Caki2 (cell line): ENCODE results near the gene KBTBD12. TPM values are rescaled to one million over a fixed set of nuclear protein-coding genes. Genes with fewer than 3 reads are reported as not detected.
"Not testable (repeated sequence)": the region's sequence is repeated elsewhere in the genome, so short reads cannot be mapped to it uniquely, and the experiment has no call there.

ENCODE experiments used
- DNase-seq: peaks from one replicate; pipeline ENCODE4 v3.0.0-alpha.2; 2015; ENCODE audit warnings: low read depth
- in situ Hi-C: cut with HindIII; loops from 2 replicates; pipeline ENCODE4 v1.10.0; 2016; ENCODE audit warnings: low sequenced_read_pairs, low pct_unique_long_range_greater_than_20kb, mixed read lengths
- total RNA-seq: library from RNA; depleted of rRNA; stranded (reverse); fragments of >200 nt; shearing (Covaris generic); gene quantifications from 2 replicates; pipeline ENCODE4 v1.2.3, GENCODE V29; 2014; ENCODE audit warnings: low replicate concordance

Gene KBTBD12
- total RNA-seq, 1 experiment from 2014 or later: not detected

GRCh38 chr3:127899200-127899599 lies 15.8 kb upstream of the KBTBD12 start:
- in situ Hi-C loops: no loop called here
- DNase-seq: no peak

GRCh38 chr3:127899766-127900165 lies 15.3 kb upstream of the KBTBD12 start:
- in situ Hi-C loops: no loop called here
- no peak for DNase-seq

- DNase-seq: no peak
- in situ Hi-C loops: no loop called here
Measured at GRCh38 chr3:127900536-127900935, 14.5 kb upstream of the KBTBD12 start.

GRCh38 chr3:127902486-127902885 lies 12.5 kb upstream of the KBTBD12 start:
- no peak for DNase-seq

GRCh38 chr3:127903611-127904375 lies 11.2 kb upstream of the KBTBD12 start:
- in situ Hi-C loops: no loop called here
- DNase-seq: no peak

More at GRCh38 chr3:127902486-127902885, 12.5 kb upstream of the KBTBD12 start:
- in situ Hi-C loops: no loop called here

- in situ Hi-C loops: no loop called here
- no peak for DNase-seq
Measured at GRCh38 chr3:127905556-127905955, 9.5 kb upstream of the KBTBD12 start.

- DNase-seq, in situ Hi-C loops: not testable (repeated sequence)
Measured at GRCh38 chr3:127906653-127907052, 8.4 kb upstream of the KBTBD12 start.

GRCh38 chr3:127908202-127908601 lies 6.8 kb upstream of the KBTBD12 start:
- in situ Hi-C loops: no loop called here
- no peak for DNase-seq

GRCh38 chr3:127908951-127909350 lies 6.1 kb upstream of the KBTBD12 start:
- no peak for DNase-seq
- in situ Hi-C loops: no loop called here

- DNase-seq: no peak
- in situ Hi-C loops: no loop called here
Measured at GRCh38 chr3:127909646-127910045, 5.4 kb upstream of the KBTBD12 start.

GRCh38 chr3:127911421-127911931 lies 3.6 kb upstream of the KBTBD12 start:
- DNase-seq: no peak
- in situ Hi-C loops: no loop called here

- in situ Hi-C loops, DNase-seq: not testable (repeated sequence)
Measured at GRCh38 chr3:127913841-127914240, 1.2 kb upstream of the KBTBD12 start.

- DNase-seq: no peak
- in situ Hi-C loops: no loop called here
Measured at GRCh38 chr3:127914584-127914983, 448 bp upstream of the KBTBD12 start.

GRCh38 chr3:127915937-127916493 lies 983 bp downstream of the KBTBD12 start:
- in situ Hi-C loops: no loop called here
- DNase-seq: no peak

- DNase-seq: no peak
- in situ Hi-C loops: no loop called here
Measured at GRCh38 chr3:127920738-127921137, 5.7 kb downstream of the KBTBD12 start.

- in situ Hi-C loops: no loop called here
- DNase-seq: no peak
Measured at GRCh38 chr3:127923611-127924010, 8.6 kb downstream of the KBTBD12 start.

- no peak for DNase-seq
- in situ Hi-C loops: no loop called here
Measured at GRCh38 chr3:127925384-127925783, 10.4 kb downstream of the KBTBD12 start.

- in situ Hi-C loops: no loop called here
- DNase-seq: no peak
Measured at GRCh38 chr3:127927829-127928604, 13.0 kb downstream of the KBTBD12 start.

GRCh38 chr3:127929818-127930413 lies 14.9 kb downstream of the KBTBD12 start:
- in situ Hi-C loops: no loop called here
- DNase-seq: no peak
